HEK293 (cell line): ENCODE measurements around the gene ACOT7.

Experiments
- CTCF ChIA-PET: fragments of 350-600 bp; formaldehyde crosslinking; extraction: SDS; loops from one replicate; lab custom pipeline; 2021; ENCODE audit warnings: antibody characterized with exemption; lab: Yijun Ruan, JAX
- POLR2A ChIA-PET: fragments of 300-600 bp; formaldehyde crosslinking; extraction: SDS; loops from one replicate; lab custom pipeline; 2020; ENCODE audit warnings: antibody characterized with exemption, inconsistent platforms; lab: Yijun Ruan, JAX
- H3K27ac ChIP-seq: fragments of 200-500 bp; sonication (Bioruptor generic); 2 replicates; pipeline ENCODE4 v1.5.1; 2014; ENCODE audit warnings: low read depth, low read length, control low read depth, inconsistent platforms; ENCODE audit errors: extremely low read depth
- H3K36me3 ChIP-seq, 2 experiments: fragments of 200-500 bp in 1 of 2; sonication (Bioruptor generic) in 1 of 2; 1 replicate in 1 of 2; 2 replicates in 1 of 2; pipeline ENCODE4 v1.5.1; 2014 to 2017; ENCODE audit warnings: inconsistent platforms in 2 of 2, low read length in 2 of 2; ENCODE audit not compliant: control insufficient read depth in 2 of 2, insufficient read depth in 1 of 2
- H3K4me1 ChIP-seq: fragments of 200-500 bp; sonication (Bioruptor generic); 2 replicates; pipeline ENCODE4 v1.5.1; 2014; ENCODE audit warnings: mild to moderate bottlenecking, low read length, inconsistent platforms; ENCODE audit not compliant: control insufficient read depth, insufficient read depth
- H3K4me3 ChIP-seq: 2 replicates; pipeline ENCODE4 v1.5.1; 2011; ENCODE audit warnings: low read depth, mild to moderate bottlenecking, control low read depth, low read length, moderate library complexity
- H3K9me3 ChIP-seq: fragments of 200-500 bp; sonication (Bioruptor generic); 2 replicates; pipeline ENCODE4 v1.5.1; 2014; ENCODE audit warnings: low read depth, low read length, inconsistent platforms; ENCODE audit not compliant: control insufficient read depth, insufficient read depth
- GLIS2 ChIP-seq: fragments of 450-650 bp; formaldehyde crosslinking; IDR thresholded peaks from 2 replicates; pipeline ENCODE4 v1.5.1; 2016; ENCODE audit warnings: missing biosample characterization, missing genetic modification characterization
- SP2 ChIP-seq: fragments of 450-650 bp; formaldehyde crosslinking; IDR thresholded peaks from 2 replicates; pipeline ENCODE4 v1.5.1; 2016; ENCODE audit warnings: missing biosample characterization, missing genetic modification characterization
- SP3 ChIP-seq: fragments of 450-650 bp; formaldehyde crosslinking; IDR thresholded peaks from 2 replicates; pipeline ENCODE4 v1.5.1; 2016; ENCODE audit warnings: missing biosample characterization, missing genetic modification characterization
- ZBTB1 ChIP-seq: fragments of 450-650 bp; formaldehyde crosslinking; IDR thresholded peaks from 2 replicates; pipeline ENCODE4 v1.5.1; 2016; ENCODE audit warnings: missing biosample characterization, missing genetic modification characterization
- ZFHX2 ChIP-seq: fragments of 450-650 bp; formaldehyde crosslinking; conservative IDR thresholded peaks from 2 replicates; pipeline ENCODE4 v1.5.1; 2016; ENCODE audit warnings: missing biosample characterization, missing genetic modification characterization
- ZFP37 ChIP-seq: fragments of 450-650 bp; formaldehyde crosslinking; IDR thresholded peaks from 2 replicates; pipeline ENCODE4 v1.5.1; 2016; ENCODE audit warnings: missing biosample characterization, missing genetic modification characterization
- ZIC2 ChIP-seq: fragments of 450-650 bp; formaldehyde crosslinking; IDR thresholded peaks from 2 replicates; pipeline ENCODE4 v1.5.1; 2016; ENCODE audit warnings: missing biosample characterization, missing genetic modification characterization
- ZNF121 ChIP-seq: fragments of 450-650 bp; formaldehyde crosslinking; IDR thresholded peaks from 2 replicates; pipeline ENCODE4 v1.5.1; 2016; ENCODE audit warnings: missing biosample characterization, missing genetic modification characterization
- ZNF155 ChIP-seq: fragments of 450-650 bp; formaldehyde crosslinking; IDR thresholded peaks from 2 replicates; pipeline ENCODE4 v1.5.1; 2016; ENCODE audit warnings: missing biosample characterization, missing genetic modification characterization
- ZNF223 ChIP-seq: fragments of 450-650 bp; formaldehyde crosslinking; IDR thresholded peaks from 2 replicates; pipeline ENCODE4 v1.5.1; 2016; ENCODE audit warnings: missing biosample characterization, missing genetic modification characterization
- ZNF24 ChIP-seq: fragments of 450-650 bp; formaldehyde crosslinking; IDR thresholded peaks from 2 replicates; pipeline ENCODE4 v1.5.1; 2016; ENCODE audit warnings: missing biosample characterization, missing genetic modification characterization
- ZNF350 ChIP-seq: fragments of 450-650 bp; formaldehyde crosslinking; IDR thresholded peaks from 2 replicates; pipeline ENCODE4 v1.5.0; 2017; ENCODE audit warnings: missing biosample characterization, mild to moderate bottlenecking, missing genetic modification characterization
- ZNF510 ChIP-seq: fragments of 450-650 bp; formaldehyde crosslinking; IDR thresholded peaks from 2 replicates; pipeline ENCODE4 v1.5.1; 2018; ENCODE audit warnings: mild to moderate bottlenecking, missing genetic modification characterization, missing biosample characterization; ENCODE audit not compliant: insufficient replicate concordance
- ZNF549 ChIP-seq: fragments of 450-650 bp; IDR thresholded peaks from 2 replicates; pipeline ENCODE4 v1.5.1; 2018; ENCODE audit warnings: missing biosample characterization, missing genetic modification characterization, mild to moderate bottlenecking, inconsistent platforms, moderate library complexity
- ZNF600 ChIP-seq: fragments of 450-650 bp; formaldehyde crosslinking; IDR thresholded peaks from 2 replicates; pipeline ENCODE4 v1.5.1; 2016; ENCODE audit warnings: missing biosample characterization, missing genetic modification characterization
- ZNF660 ChIP-seq: fragments of 450-650 bp; IDR thresholded peaks from 2 replicates; pipeline ENCODE4 v1.5.1; 2018; ENCODE audit warnings: missing biosample characterization, mild to moderate bottlenecking, missing genetic modification characterization
- ZNF837 ChIP-seq: fragments of 450-650 bp; formaldehyde crosslinking; IDR thresholded peaks from 2 replicates; pipeline ENCODE4 v1.5.1; 2016; ENCODE audit warnings: missing biosample characterization, missing genetic modification characterization
- ZSCAN30 ChIP-seq: fragments of 450-650 bp; IDR thresholded peaks from 2 replicates; pipeline ENCODE4 v1.5.1; 2018; ENCODE audit warnings: missing biosample characterization, mild to moderate bottlenecking, missing genetic modification characterization, moderate library complexity
- TF ChIP-seq, protein P1 (sequence below): fragments of 450-650 bp; formaldehyde crosslinking; IDR thresholded peaks from 2 replicates; pipeline ENCODE4 v1.5.1; 2016; ENCODE audit warnings: missing biosample characterization, missing genetic modification characterization
- TF ChIP-seq, protein P2 (sequence below): fragments of 450-650 bp; formaldehyde crosslinking; IDR thresholded peaks from 2 replicates; pipeline ENCODE4 v1.5.1; 2016; ENCODE audit warnings: missing biosample characterization, missing genetic modification characterization

ACOT7 gene

DNA sequence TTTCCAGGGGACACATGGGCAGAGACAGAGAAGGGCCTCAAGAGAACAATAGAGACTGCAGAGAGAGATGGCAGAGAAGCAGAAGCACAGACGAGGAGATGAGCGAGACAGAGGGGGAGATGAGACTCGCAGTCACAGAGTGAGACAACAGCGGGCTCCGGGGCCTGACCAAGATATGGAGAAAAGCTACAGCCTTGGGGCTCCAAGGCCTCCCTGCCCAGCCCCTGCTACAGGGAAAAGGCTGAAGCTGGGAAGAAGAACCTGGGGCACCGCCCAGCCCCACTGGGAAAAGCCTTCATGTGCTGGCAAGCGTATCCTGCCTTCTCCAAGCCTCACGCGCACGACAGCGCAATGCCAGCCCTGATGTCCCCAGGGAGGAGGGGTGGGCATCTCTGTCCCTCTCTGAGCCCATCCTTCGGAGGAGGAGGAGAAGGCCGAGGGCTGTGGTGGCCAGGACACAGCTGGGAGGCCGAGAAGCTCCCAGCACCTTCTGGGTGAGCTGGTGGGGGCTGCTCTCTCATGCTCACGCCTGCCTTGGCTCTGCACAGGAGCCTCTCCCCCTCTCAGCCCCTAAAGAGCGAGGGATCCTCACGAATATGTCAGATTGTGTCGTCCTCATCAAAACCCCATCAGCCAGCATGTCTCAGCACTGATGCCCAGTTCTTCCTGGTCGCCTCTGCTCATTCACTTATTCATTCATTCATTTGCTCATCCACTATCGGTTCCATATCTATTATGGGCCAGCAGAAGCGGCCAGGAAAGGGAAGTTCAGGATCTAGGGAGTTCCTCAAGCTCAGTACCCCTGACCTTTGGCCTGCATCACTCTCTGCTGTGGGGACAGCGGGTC is 56.6 kb downstream of the ACOT7 start:
- H3K9me3 ChIP-seq: no peaks in the 10 kb centered on the region
- no peak for TF ChIP-seq ZNF837 (tag by site-specific recombination)
- TF ChIP-seq ZNF549 (tag by site-specific recombination): no peak
- TF ChIP-seq ZNF24 (tag by site-specific recombination): 0 out of 2 replicates have a peak, but pooled peaks have one; percentile 20
- TF ChIP-seq ZNF600 (tag by site-specific recombination): peak; percentile 47
- TF ChIP-seq ZFHX2 (tag by site-specific recombination): no peak
- peaks cover 0 to 41% of the 10 kb centered on the region in 2 experiments; a peak in 1 of 3 replicates for H3K36me3 ChIP-seq
- POLR2A ChIA-PET: interaction anchor here (0.5 to 0.7 kb wide), 2 partner anchors 40 to 302 kb away, joined by 3 to 12 read pairs; no protein-coding TSS in a partner anchor
- no peak overlapping the region for H3K27ac ChIP-seq
- peaks cover 6% of the 10 kb centered on the region for H3K4me1 ChIP-seq
- H3K4me3 ChIP-seq: no peak overlapping the region
- CTCF ChIA-PET: interaction anchor here (0.6 to 12.3 kb wide), 6 partner anchors 11 to 310 kb away, joined by 3 to 181 read pairs (median 5); no protein-coding TSS in a partner anchor

DNA sequence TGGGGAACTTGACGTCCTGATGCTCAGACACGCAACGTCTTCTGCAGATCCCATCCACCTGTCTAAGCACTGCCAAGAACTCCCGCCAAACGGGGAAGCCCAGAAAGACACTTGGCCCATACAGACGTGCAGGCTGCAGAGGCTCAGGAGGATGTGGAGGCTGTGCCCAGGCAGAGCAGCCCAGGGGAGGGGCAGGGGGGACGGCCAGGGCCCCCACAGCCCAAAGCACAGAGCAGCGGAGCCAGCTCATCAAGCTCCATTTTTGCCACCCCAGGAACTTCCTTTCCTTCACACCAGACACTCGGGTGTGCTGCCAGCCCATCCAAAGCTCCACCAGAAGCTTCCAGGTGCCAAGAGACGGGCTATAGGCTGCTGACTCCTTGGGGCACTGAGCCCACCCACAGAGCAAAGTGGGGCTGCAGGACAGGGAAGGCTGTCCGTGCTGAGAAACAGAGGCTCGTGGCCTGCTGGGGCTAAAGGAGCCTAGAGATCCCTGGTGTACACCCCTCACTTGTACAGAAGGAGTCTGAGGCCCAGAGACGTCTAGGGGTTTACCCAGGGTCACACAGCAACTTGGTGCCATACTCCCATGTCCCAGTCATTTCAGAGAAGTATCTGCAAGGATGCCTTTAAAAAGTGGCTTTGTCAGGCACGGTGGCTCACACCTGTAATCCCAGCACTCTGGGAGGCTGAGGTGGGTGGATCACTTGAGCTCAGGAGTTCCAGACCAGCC is 59.1 kb downstream of the ACOT7 start:
- TF ChIP-seq ZNF350: no peak
- 0 out of 2 replicates have a peak, but pooled peaks have one; percentile 19 for TF ChIP-seq GLIS2 (tag by site-specific recombination)
- TF ChIP-seq ZNF121 (tag by site-specific recombination): 0 out of 2 replicates have a peak, but pooled peaks have one; percentile 8
- peaks cover 0 to 60% of the 10 kb centered on the region in 2 experiments; a peak in 1 of 3 replicates for H3K36me3 ChIP-seq
- POLR2A ChIA-PET: no interaction called here
- no peak overlapping the region for H3K27ac ChIP-seq
- H3K4me1 ChIP-seq: peaks cover 6% of the 10 kb centered on the region
- H3K4me3 ChIP-seq: no peak overlapping the region
- CTCF ChIA-PET: interaction anchor here (1.4 to 12.3 kb wide), 2 partner anchors 85 to 92 kb away, joined by 3 to 181 read pairs; no protein-coding TSS in a partner anchor
- no peaks in the 10 kb centered on the region for H3K9me3 ChIP-seq

DNA sequence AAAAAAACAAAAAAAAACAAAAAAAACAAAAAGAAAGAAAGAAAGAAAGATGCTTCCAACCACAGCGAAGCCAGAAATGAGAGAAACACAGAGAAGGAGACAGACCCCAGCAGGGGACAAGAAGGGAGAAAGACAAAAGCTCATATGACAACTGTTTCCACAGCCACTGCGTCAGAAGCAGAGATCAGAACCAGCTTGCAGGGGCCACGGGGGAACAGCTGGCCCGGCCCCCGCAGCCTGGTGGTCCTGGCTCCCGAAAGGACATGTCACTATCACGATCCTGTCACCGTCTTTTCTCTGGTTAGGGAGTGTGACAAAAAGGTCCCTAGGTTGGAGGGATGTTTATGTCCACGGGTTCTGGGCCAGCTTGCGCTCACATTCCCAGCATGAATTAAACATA is 60.7 kb downstream of the ACOT7 start:
- no peak overlapping the region for H3K4me3 ChIP-seq
- peaks cover 6% of the 10 kb centered on the region for H3K4me1 ChIP-seq
- H3K27ac ChIP-seq: no peak overlapping the region
- H3K9me3 ChIP-seq: no peaks in the 10 kb centered on the region
- CTCF ChIA-PET: interaction anchor here (1.3 kb wide), 1 partner anchor 86 kb away, joined by 5 read pairs; no protein-coding TSS in a partner anchor
- POLR2A ChIA-PET: no interaction called here
- peaks cover 0 to 53% of the 10 kb centered on the region in 2 experiments; a peak in 2 of 3 replicates for H3K36me3 ChIP-seq
- no peak for TF ChIP-seq ZNF155 (tag by site-specific recombination)
- no peak for TF ChIP-seq ZFP37 (tag by site-specific recombination)
- TF ChIP-seq ZBTB1: no peak
- TF ChIP-seq, all 188 proteins: peak for 0

DNA sequence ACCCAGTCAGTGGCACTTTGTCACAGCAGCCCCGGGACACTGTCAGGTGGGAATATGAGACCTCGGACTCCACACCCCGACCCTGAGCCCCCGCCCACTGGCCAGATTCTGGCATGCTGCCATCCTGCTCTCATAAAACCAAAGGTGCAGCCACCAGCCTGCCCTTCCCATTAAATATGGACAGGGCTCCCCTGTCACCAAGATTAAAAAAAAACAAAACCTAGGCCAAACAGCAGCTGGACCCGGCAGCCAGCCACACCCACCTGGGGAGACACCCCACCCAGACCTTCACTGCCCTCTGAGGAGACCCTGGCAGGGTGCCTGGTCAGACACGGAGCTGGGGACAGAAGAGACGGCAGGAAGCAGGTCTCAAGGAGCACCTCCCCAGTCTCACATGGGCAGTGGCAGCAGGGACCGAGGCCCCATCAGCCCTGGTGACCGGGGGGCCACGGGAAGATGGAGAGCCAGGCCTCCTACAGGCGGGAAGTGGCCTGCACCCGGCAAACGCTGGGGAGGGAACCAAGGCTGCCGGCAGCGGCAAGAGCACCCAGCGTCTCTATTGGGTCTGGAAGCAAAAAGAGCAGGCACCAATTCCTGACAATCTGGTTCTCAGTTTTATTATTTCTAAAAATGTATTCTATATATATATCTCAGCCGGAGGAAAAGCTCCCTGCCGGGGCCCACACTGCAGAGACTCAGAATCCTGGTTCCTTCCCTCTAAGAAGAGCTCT is 61.9 kb downstream of the ACOT7 start:
- peaks cover 6% of the 10 kb centered on the region for H3K4me1 ChIP-seq
- ChIA-PET POLR2A (no interaction called here), CTCF (interaction anchor here (0.6 to 1.3 kb wide), 2 partner anchors 85 to 819 kb away, joined by 3 to 5 read pairs; no protein-coding TSS in a partner anchor)
- peaks cover under 1 to 55% of the 10 kb centered on the region in 2 experiments; a peak in 2 of 3 replicates for H3K36me3 ChIP-seq
- no peaks in the 10 kb centered on the region for H3K9me3 ChIP-seq
- no peak overlapping the region for H3K27ac ChIP-seq
- no peak overlapping the region for H3K4me3 ChIP-seq
- no peak for TF ChIP-seq ZNF223 (tag by site-specific recombination)
- TF ChIP-seq ZBTB1: no peak
- no peak for TF ChIP-seq SP3 (tag by site-specific recombination)
- 0 out of 2 replicates have a peak, but pooled peaks have one; percentile 17 for TF ChIP-seq SP2 (tag by site-specific recombination)
- no peak for TF ChIP-seq ZSCAN30 (tag by site-specific recombination)
- TF ChIP-seq GLIS2 (tag by site-specific recombination): peak; percentile 10; the same call in 1 of the 2 replicates
- peak; percentile 99 for TF ChIP-seq ZIC2
- TF ChIP-seq ZNF510 (tag by site-specific recombination): no peak
- TF ChIP-seq, protein P1, sequence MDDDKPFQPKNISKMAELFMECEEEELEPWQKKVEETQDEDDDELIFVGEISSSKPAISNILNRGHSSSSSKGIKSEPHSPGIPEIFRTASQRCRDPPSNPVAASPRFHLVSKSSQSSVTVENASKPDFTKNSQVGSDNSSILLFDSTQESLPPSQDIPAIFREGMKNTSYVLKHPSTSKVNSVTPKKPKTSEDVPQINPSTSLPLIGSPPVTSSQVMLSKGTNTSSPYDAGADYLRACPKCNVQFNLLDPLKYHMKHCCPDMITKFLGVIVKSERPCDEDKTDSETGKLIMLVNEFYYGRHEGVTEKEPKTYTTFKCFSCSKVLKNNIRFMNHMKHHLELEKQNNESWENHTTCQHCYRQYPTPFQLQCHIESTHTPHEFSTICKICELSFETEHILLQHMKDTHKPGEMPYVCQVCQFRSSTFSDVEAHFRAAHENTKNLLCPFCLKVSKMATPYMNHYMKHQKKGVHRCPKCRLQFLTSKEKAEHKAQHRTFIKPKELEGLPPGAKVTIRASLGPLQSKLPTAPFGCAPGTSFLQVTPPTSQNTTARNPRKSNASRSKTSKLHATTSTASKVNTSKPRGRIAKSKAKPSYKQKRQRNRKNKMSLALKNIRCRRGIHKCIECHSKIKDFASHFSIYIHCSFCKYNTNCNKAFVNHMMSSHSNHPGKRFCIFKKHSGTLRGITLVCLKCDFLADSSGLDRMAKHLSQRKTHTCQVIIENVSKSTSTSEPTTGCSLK (tag by site-specific recombination): no peak
- TF ChIP-seq, protein P2, sequence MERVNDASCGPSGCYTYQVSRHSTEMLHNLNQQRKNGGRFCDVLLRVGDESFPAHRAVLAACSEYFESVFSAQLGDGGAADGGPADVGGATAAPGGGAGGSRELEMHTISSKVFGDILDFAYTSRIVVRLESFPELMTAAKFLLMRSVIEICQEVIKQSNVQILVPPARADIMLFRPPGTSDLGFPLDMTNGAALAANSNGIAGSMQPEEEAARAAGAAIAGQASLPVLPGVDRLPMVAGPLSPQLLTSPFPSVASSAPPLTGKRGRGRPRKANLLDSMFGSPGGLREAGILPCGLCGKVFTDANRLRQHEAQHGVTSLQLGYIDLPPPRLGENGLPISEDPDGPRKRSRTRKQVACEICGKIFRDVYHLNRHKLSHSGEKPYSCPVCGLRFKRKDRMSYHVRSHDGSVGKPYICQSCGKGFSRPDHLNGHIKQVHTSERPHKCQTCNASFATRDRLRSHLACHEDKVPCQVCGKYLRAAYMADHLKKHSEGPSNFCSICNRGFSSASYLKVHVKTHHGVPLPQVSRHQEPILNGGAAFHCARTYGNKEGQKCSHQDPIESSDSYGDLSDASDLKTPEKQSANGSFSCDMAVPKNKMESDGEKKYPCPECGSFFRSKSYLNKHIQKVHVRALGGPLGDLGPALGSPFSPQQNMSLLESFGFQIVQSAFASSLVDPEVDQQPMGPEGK (tag by site-specific recombination): 0 out of 2 replicates have a peak, but pooled peaks have one; percentile 4
- no peak for TF ChIP-seq ZNF837 (tag by site-specific recombination)
- no peak for TF ChIP-seq ZNF660
